ENCODE results near the gene HIGD2A. TPM values are rescaled to one million over a fixed set of nuclear protein-coding genes. Genes with fewer than 3 reads are reported as not detected.
A peak's percentile ranks its signal among the peaks of the same experiment; 100 is the strongest.

Gene HIGD2A
- total and polyA plus RNA-seq, 3 experiments from 2014 or later, result 98.3 to 221 (median 101) TPM

- H3K27me3 ChIP-seq (ENCODE audit: insufficient read depth, low read length, poor library complexity, severe bottlenecking), result no peaks in the 10 kb centered on the region
- Mint-ChIP-seq H3K9me3 (no peaks in the 10 kb centered on the region), H3K27me3 (no peaks in the 10 kb centered on the region), H3K4me1 (peaks cover 27 to 34% (median 34%) of the 10 kb centered on the region in 3 donors), H3K27ac (peak overlapping the region in 2 of 8 donors; percentile 41 to 74), H3K36me3 (peaks cover 0 to 83% (median 5%) of the 10 kb centered on the region in 3 donors), H3K4me3 (peak overlapping the region in 1 of 7 donors; percentile 82)
- peaks cover 31% of the 10 kb centered on the region for H3K36me3 ChIP-seq (ENCODE audit: insufficient read depth, low read length)
- ChIA-PET POLR2A (no interaction called here), CTCF (no interaction called here)
- no peak overlapping the region for H3K27ac ChIP-seq (ENCODE audit: low read depth, low read length)
- no peak overlapping the region for H3K4me3 ChIP-seq (ENCODE audit: low read length)
- no peaks in the 10 kb centered on the region for H3K9me3 ChIP-seq (ENCODE audit: low read length)
- DNase-seq, result no peak
- peaks cover 24% of the 10 kb centered on the region for H3K4me1 ChIP-seq (ENCODE audit: insufficient read depth, low read length)
Observed at GRCh38 chr5:176384991-176385390, 3.6 kb upstream of the HIGD2A start.

DNA sequence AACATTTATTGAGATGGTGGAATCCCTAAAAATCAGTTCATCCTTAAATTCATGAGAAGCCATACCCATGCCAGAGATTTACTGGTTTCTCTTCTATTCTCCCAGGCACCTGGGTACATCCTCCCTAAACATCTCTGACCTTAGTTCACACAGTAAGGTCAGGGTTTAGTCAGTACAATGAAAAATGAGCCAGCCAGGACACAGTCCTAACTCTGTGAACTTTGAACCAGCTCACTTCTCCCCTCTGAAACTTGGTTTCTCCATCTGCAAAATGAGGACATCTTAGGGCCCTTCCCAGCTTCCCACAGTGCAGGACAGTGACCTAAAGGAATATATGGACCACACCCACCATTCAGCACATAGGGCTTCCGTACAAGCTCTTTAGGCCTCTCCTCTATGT, 2.1 kb upstream of the HIGD2A start:
- Mint-ChIP-seq H3K27ac (peak overlapping the region in 5 of 8 donors; percentile 8 to 86 (median 37)), H3K4me3 (peak overlapping the region in 6 of 7 donors; percentile 24 to 98 (median 52))
- peaks cover 31% of the 10 kb centered on the region for H3K36me3 ChIP-seq (ENCODE audit: insufficient read depth, low read length)

DNA sequence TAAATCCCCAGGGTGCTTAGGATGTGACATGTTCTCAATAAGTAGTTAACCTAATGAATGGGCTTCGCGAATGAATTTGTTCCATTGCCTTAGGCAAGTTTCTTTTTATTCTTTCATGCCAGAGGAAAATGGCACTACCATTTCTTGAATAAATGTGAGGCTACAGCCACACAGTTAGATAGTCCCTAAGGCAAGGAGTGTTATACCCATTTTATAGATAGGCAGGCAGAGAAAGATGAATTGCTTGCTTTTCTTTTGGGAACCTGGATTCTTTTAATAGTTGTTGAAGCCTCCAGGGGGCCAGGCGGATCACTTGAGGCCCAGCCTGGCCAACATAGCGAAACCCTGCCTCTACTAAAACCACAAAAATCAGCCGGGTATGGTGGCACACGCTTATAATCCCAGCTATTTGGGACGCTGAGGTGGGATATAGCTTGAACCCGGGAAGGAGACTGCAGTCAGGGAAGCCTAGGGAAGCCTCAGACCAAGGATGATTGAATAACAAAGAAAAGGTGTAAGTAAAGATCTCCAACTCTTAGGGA, 1.1 kb upstream of the HIGD2A start:
- Histone ChIP-seq H3K27ac (ENCODE audit: low read depth, low read length) (peak overlapping the region; percentile 93), H3K4me3 (ENCODE audit: low read length) (peak overlapping the region; percentile 99), H3K36me3 (ENCODE audit: insufficient read depth, low read length) (peaks cover 31% of the 10 kb centered on the region), H3K9me3 (ENCODE audit: low read length) (no peaks in the 10 kb centered on the region), H3K4me1 (ENCODE audit: insufficient read depth, low read length) (peaks cover 24% of the 10 kb centered on the region), H3K27me3 (ENCODE audit: insufficient read depth, low read length, poor library complexity, severe bottlenecking) (no peaks in the 10 kb centered on the region)
- Mint-ChIP-seq H3K27ac (peak overlapping the region; percentile 56 to 100 (median 98)), H3K4me3 (peak overlapping the region; percentile 96 to 100 (median 99)), H3K9me3 (no peaks in the 10 kb centered on the region), H3K27me3 (no peaks in the 10 kb centered on the region), H3K4me1 (peaks cover 27 to 34% (median 34%) of the 10 kb centered on the region in 3 donors), H3K36me3 (peaks cover 0 to 83% (median 9%) of the 10 kb centered on the region in 3 donors)
- CTCF ChIA-PET, result interaction anchor here (1.0 to 1.9 kb wide), 2 partner anchors 26 to 273 kb away, joined by 3 to 7 read pairs; partner anchors contain the start of gene KIAA1191
- POLR2A ChIA-PET, result interaction anchor here (1.3 to 2.6 kb wide), 3 partner anchors 26 to 156 kb away, joined by 7 to 40 read pairs (median 16); partner anchors contain the start of genes KIAA1191 and RNF44
- DNase-seq, result no peak

More for the DNA sequence above, 2.1 kb upstream of the HIGD2A start:
- H3K9me3 Mint-ChIP-seq, result no peaks in the 10 kb centered on the region
- Histone ChIP-seq H3K4me1 (ENCODE audit: insufficient read depth, low read length) (peaks cover 24% of the 10 kb centered on the region), H3K9me3 (ENCODE audit: low read length) (no peaks in the 10 kb centered on the region), H3K27me3 (ENCODE audit: insufficient read depth, low read length, poor library complexity, severe bottlenecking) (no peaks in the 10 kb centered on the region), H3K4me3 (ENCODE audit: low read length) (no peak overlapping the region), H3K27ac (ENCODE audit: low read depth, low read length) (no peak overlapping the region)
- H3K4me1 Mint-ChIP-seq, result peaks cover 27 to 34% (median 34%) of the 10 kb centered on the region in 3 donors
- H3K27me3 Mint-ChIP-seq, result no peaks in the 10 kb centered on the region
- CTCF ChIA-PET, result no interaction called here
- DNase-seq, result no peak
- peaks cover 0 to 83% (median 7%) of the 10 kb centered on the region in 3 donors for H3K36me3 Mint-ChIP-seq
- POLR2A ChIA-PET, result no interaction called here

DNA sequence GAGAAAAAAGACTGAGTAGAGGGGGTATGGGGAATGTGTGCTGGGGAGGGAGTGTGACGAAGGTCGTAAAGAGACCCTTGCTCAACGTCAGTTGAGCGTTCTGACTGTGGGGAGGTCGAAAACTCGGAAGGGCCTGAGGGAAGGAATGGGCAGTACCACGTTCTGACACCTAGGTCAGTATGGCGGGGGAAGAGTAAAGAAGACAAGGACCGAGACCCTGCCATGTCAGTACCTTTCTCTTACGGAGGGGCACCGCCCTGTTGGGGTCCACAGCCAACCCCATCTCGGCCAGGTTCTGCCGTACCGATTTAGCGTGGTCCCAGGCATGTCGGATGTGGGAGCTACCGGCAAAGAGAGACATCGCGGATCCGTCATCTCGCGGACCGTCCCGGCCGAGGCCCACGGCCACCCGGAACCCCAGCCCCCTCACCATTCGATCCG, 528 bp upstream of the HIGD2A start:
- Histone ChIP-seq H3K27me3 (ENCODE audit: insufficient read depth, low read length, poor library complexity, severe bottlenecking) (no peaks in the 10 kb centered on the region), H3K27ac (ENCODE audit: low read depth, low read length) (peak overlapping the region; percentile 93), H3K4me3 (ENCODE audit: low read length) (peak overlapping the region; percentile 99), H3K4me1 (ENCODE audit: insufficient read depth, low read length) (peaks cover 24% of the 10 kb centered on the region), H3K36me3 (ENCODE audit: insufficient read depth, low read length) (peaks cover 28% of the 10 kb centered on the region), H3K9me3 (ENCODE audit: low read length) (no peaks in the 10 kb centered on the region)
- Mint-ChIP-seq H3K27me3 (no peaks in the 10 kb centered on the region), H3K36me3 (peaks cover 0 to 82% (median 9%) of the 10 kb centered on the region in 3 donors), H3K27ac (peak overlapping the region; percentile 97 to 100 (median 99)), H3K4me1 (peaks cover 27 to 34% (median 34%) of the 10 kb centered on the region in 3 donors), H3K9me3 (no peaks in the 10 kb centered on the region), H3K4me3 (peak overlapping the region; percentile 96 to 100 (median 99))
- ChIA-PET CTCF (interaction anchor here (0.9 to 1.9 kb wide), 5 partner anchors 26 to 963 kb away, joined by 3 to 7 read pairs (median 3); partner anchors contain the start of genes KIAA1191 and LMAN2), POLR2A (interaction anchor here (0.7 to 2.6 kb wide), 6 partner anchors 26 to 616 kb away, joined by 3 to 40 read pairs (median 6); partner anchors contain the start of genes FAF2, KIAA1191 and RNF44)
- no peak for DNase-seq

DNA sequence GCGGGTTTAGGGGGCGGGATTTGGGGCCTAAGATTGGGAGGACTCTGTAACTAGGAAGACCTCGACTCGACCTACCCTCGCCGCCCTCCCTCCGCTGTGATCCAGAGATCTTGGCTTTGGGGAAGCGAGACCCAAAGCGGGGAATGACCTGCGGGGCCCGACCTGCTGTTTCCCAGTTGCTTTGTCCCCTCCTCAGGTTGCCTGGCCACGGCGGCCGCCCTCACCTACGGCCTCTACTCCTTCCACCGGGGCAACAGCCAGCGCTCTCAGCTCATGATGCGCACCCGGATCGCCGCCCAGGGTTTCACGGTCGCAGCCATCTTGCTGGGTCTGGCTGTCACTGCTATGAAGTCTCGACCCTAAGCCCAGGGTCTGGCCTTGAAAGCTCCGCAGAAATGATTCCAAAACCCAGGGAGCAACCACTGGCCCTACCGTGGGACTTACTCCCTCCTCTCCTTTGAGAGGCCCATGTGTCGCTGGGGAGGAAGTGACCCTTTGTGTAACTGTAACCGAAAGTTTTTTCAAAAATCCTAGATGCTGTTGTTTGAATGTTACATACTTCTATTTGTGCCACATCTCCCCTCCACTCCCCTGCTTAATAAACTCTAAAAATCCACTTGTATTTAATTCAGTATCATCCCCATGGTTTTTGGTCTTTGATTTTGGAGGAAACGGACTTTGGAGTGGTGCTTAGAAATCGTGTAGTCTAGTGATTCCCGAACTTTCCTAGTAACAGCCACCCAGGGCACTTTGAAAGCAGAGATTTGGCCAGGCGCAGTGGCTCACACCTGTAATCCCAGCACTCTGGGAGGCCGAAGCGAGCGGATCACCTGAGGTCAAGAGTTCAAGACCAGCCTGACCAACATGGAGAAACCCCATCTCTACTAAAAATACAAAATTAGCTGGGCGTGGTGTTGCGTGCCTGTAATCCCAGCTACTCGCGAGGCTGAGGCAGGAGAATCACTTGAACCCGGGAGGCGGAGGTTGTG, 878 bp downstream of the HIGD2A start:
- no peak for DNase-seq
- H3K4me3 Mint-ChIP-seq, result peak overlapping the region; percentile 96 to 100 (median 99)
- peak overlapping the region; percentile 99 for H3K4me3 ChIP-seq (ENCODE audit: low read length)
- H3K4me1 ChIP-seq (ENCODE audit: insufficient read depth, low read length), result peaks cover 24% of the 10 kb centered on the region
- no peaks in the 10 kb centered on the region for H3K27me3 Mint-ChIP-seq
- H3K27me3 ChIP-seq (ENCODE audit: insufficient read depth, low read length, poor library complexity, severe bottlenecking), result no peaks in the 10 kb centered on the region
- ChIA-PET CTCF (interaction anchor here (0.8 to 1.1 kb wide), 3 partner anchors 27 to 962 kb away, joined by 3 to 4 read pairs (median 3); partner anchors contain the start of genes KIAA1191 and LMAN2), POLR2A (interaction anchor here (0.5 to 2.6 kb wide), 4 partner anchors 28 to 154 kb away, joined by 3 to 40 read pairs (median 12); partner anchors contain the start of genes FAF2, KIAA1191 and RNF44)
- peaks cover 27 to 34% (median 34%) of the 10 kb centered on the region in 3 donors for H3K4me1 Mint-ChIP-seq
- peaks cover 0 to 78% (median 6%) of the 10 kb centered on the region in 3 donors for H3K36me3 Mint-ChIP-seq
- no peaks in the 10 kb centered on the region for H3K9me3 ChIP-seq (ENCODE audit: low read length)
- H3K9me3 Mint-ChIP-seq, result no peaks in the 10 kb centered on the region
- H3K27ac Mint-ChIP-seq, result peak overlapping the region; percentile 97 to 100 (median 99)
- H3K27ac ChIP-seq (ENCODE audit: low read depth, low read length), result peak overlapping the region; percentile 93
- peaks cover 15% of the 10 kb centered on the region for H3K36me3 ChIP-seq (ENCODE audit: insufficient read depth, low read length)

DNA sequence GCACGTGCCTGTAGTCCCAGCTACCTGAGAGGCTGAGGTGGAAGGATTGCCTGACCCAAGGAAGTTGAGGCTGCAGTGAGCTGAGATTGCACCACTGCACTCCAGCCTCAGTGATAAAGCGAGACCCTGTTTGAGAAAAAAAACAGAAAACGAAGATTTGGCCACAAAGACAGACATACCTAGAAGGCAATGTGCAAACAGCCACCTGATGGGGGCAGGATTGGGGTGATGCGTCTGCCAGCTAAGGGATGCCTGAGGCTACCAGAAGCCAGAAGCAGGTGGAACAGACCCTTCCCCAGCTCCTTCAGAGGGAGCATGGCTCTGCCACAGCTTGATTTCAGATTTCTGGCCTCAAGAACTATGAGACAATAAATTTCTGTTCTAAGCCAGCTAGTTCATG, 2.9 kb downstream of the HIGD2A start:
- CTCF ChIA-PET, result interaction anchor here (1.6 kb wide), 1 partner anchor 30 kb away, joined by 5 read pairs; the partner anchor contains the start of gene KIAA1191
- no peaks in the 10 kb centered on the region for H3K27me3 ChIP-seq (ENCODE audit: insufficient read depth, low read length, poor library complexity, severe bottlenecking)
- H3K36me3 ChIP-seq (ENCODE audit: insufficient read depth, low read length), result no peaks in the 10 kb centered on the region
- H3K4me1 Mint-ChIP-seq, result peaks cover 25 to 30% (median 26%) of the 10 kb centered on the region in 3 donors
- no peak overlapping the region for H3K4me3 ChIP-seq (ENCODE audit: low read length)
- H3K27me3 Mint-ChIP-seq, result no peaks in the 10 kb centered on the region
- H3K4me1 ChIP-seq (ENCODE audit: insufficient read depth, low read length), result peaks cover 20% of the 10 kb centered on the region
- peak overlapping the region in 3 of 8 donors; percentile 27 to 78 (median 45) for H3K27ac Mint-ChIP-seq
- peaks cover 0 to 71% (median 6%) of the 10 kb centered on the region in 3 donors for H3K36me3 Mint-ChIP-seq
- H3K4me3 Mint-ChIP-seq, result peak overlapping the region in 1 of 7 donors; percentile 35
- POLR2A ChIA-PET, result no interaction called here
- H3K9me3 ChIP-seq (ENCODE audit: low read length), result no peaks in the 10 kb centered on the region
- no peak for DNase-seq
- H3K9me3 Mint-ChIP-seq, result no peaks in the 10 kb centered on the region
- no peak overlapping the region for H3K27ac ChIP-seq (ENCODE audit: low read depth, low read length)

- CTCF ChIA-PET, result interaction anchor here (1.6 kb wide), 1 partner anchor 30 kb away, joined by 5 read pairs; the partner anchor contains the start of gene KIAA1191
- H3K9me3 ChIP-seq (ENCODE audit: low read length), result no peaks in the 10 kb centered on the region
- no peaks in the 10 kb centered on the region for H3K27me3 Mint-ChIP-seq
Observed at GRCh38 chr5:176391999-176392398, 3.4 kb downstream of the HIGD2A start.

More at GRCh38 chr5:176391999-176392398, 3.4 kb downstream of the HIGD2A start:
- peak overlapping the region in 2 of 8 donors; percentile 27 to 78 for H3K27ac Mint-ChIP-seq
- POLR2A ChIA-PET, result no interaction called here
- no peak for DNase-seq
- no peaks in the 10 kb centered on the region for H3K27me3 ChIP-seq (ENCODE audit: insufficient read depth, low read length, poor library complexity, severe bottlenecking)
- peak overlapping the region in 1 of 7 donors; percentile 35 for H3K4me3 Mint-ChIP-seq
- peaks cover 0 to 74% (median 6%) of the 10 kb centered on the region in 3 donors for H3K36me3 Mint-ChIP-seq
- H3K4me1 ChIP-seq (ENCODE audit: insufficient read depth, low read length), result peaks cover 15% of the 10 kb centered on the region
- peaks cover 20 to 24% (median 20%) of the 10 kb centered on the region in 3 donors for H3K4me1 Mint-ChIP-seq
- no peaks in the 10 kb centered on the region for H3K36me3 ChIP-seq (ENCODE audit: insufficient read depth, low read length)
- no peaks in the 10 kb centered on the region for H3K9me3 Mint-ChIP-seq
- H3K4me3 ChIP-seq (ENCODE audit: low read length), result no peak overlapping the region
- H3K27ac ChIP-seq (ENCODE audit: low read depth, low read length), result no peak overlapping the region
